ENCODE data around the gene TP53.

TP53 gene

GRCh38 chr17:7687908-7688807 is 868 bp upstream of the TP53 start, which contains the start of gene WRAP53:
WRAP53 (plus strand) TSS chr17:7688477; CDS start chr17:7688649, 172 bp downstream.
- Histone ChIP-seq H3K36me3 (ENCODE audit: control insufficient read depth, insufficient read depth, low read length) (peaks cover 30% of the 10 kb centered on the region), H3K9ac (ENCODE audit: low read depth, low read length) (peak within 1 kb of the TSS; percentile 98), H3K4me3 (ENCODE audit: low read depth, low read length) (peak within 1 kb of the TSS; percentile 97), H3K27ac (ENCODE audit: low read depth, low read length) (peak within 1 kb of the TSS; percentile 99), H3K27me3 (ENCODE audit: control insufficient read depth, insufficient read depth, low read length) (no peaks in the 10 kb centered on the region), H3K9me3 (ENCODE audit: control insufficient read depth, insufficient read depth, low read length) (no peaks in the 10 kb centered on the region), H3K4me1 (ENCODE audit: control insufficient read depth, insufficient read depth, low read length) (peaks cover 14% of the 10 kb centered on the region)

DNA sequence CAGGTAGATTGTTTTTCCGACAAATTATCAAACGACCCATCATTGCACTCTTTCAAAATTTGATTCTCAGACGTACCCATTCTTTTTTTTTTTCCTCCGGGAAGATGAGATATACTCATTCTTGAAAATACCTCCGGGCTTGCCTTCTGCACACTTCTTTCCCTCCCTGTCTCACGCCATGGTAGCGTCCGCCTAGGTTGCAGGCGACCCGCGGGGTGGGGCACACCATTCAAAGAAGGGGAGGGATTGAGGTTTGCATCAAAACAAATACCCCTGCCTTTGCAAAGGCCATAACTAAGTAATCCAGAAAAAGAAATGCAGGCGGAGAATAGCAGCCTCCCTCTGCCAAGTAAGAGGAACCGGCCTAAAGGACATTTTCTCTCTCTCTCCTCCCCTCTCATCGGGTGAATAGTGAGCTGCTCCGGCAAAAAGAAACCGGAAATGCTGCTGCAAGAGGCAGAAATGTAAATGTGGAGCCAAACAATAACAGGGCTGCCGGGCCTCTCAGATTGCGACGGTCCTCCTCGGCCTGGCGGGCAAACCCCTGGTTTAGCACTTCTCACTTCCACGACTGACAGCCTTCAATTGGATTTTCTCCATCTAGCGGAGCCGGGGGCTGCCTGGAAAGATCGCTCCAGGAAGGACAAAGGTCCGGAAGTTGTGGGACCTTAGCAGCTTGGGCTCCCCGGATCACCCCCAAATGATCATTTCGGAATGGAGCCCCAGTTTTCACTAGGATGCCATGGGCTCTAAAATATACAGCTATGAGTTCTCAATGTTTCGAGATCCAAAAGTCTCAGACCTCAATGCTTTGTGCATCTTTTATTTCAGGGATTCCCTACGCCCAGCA is 843 bp downstream of the TP53 start:
- peak overlapping the region; percentile 98 for H3K9ac ChIP-seq (ENCODE audit: low read depth, low read length)
- peak overlapping the region; percentile 99 for H3K27ac ChIP-seq (ENCODE audit: low read depth, low read length)
- peaks cover 26% of the 10 kb centered on the region for H3K36me3 ChIP-seq (ENCODE audit: control insufficient read depth, insufficient read depth, low read length)
- peaks cover 14% of the 10 kb centered on the region for H3K4me1 ChIP-seq (ENCODE audit: control insufficient read depth, insufficient read depth, low read length)
- H3K9me3 ChIP-seq (ENCODE audit: control insufficient read depth, insufficient read depth, low read length): no peaks in the 10 kb centered on the region
- H3K27me3 ChIP-seq (ENCODE audit: control insufficient read depth, insufficient read depth, low read length): no peaks in the 10 kb centered on the region
- H3K4me3 ChIP-seq (ENCODE audit: low read depth, low read length): peak overlapping the region; percentile 97

- peaks cover 26% of the 10 kb centered on the region for H3K36me3 ChIP-seq (ENCODE audit: control insufficient read depth, insufficient read depth, low read length)
- H3K4me3 ChIP-seq (ENCODE audit: low read depth, low read length): peak overlapping the region; percentile 97
- peak overlapping the region; percentile 98 for H3K9ac ChIP-seq (ENCODE audit: low read depth, low read length)
Observed at GRCh38 chr17:7685533-7686221, 1.6 kb downstream of the TP53 start.

GRCh38 chr17:7684851-7685532 is 2.3 kb downstream of the TP53 start:
- Histone ChIP-seq H3K27ac (ENCODE audit: low read depth, low read length) (peak overlapping the region; percentile 99), H3K9ac (ENCODE audit: low read depth, low read length) (peak overlapping the region; percentile 98)

More at GRCh38 chr17:7685533-7686221, 1.6 kb downstream of the TP53 start:
- peaks cover 14% of the 10 kb centered on the region for H3K4me1 ChIP-seq (ENCODE audit: control insufficient read depth, insufficient read depth, low read length)
- H3K9me3 ChIP-seq (ENCODE audit: control insufficient read depth, insufficient read depth, low read length): no peaks in the 10 kb centered on the region
- H3K27me3 ChIP-seq (ENCODE audit: control insufficient read depth, insufficient read depth, low read length): no peaks in the 10 kb centered on the region
- H3K27ac ChIP-seq (ENCODE audit: low read depth, low read length): peak overlapping the region; percentile 99

DNA sequence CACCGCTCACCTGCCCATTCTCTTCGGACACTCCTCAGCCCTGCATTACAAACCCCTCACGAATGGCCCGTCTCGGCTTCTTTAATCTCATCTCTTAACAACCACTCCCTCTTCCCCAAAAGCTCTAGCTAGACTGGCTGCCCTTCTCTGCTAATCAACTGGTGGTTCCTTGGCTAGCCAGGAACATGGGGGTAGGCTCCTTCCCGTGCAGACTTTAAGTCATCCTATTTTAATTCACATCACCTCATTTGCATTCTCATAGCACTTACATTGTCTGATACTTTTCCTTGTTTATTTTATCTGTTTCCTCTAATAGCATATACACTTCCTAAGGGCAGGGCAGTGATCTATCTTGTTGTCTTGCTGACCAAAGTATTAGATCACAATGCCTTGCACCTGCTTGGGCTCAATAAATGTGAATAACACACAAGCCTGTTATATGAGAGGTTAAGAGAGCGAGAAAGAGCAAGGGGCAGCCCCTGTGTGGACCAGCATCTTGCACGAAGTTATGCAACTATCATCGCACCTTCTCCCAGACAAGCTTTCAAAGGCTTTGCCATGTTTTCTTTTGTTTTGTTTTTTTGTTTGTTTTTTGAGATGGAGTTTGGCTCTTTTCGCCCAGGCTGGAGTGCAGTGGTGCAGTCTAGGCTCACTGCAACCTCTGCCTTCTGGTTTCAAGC is 9.8 kb downstream of the TP53 start:
- Histone ChIP-seq H3K9ac (ENCODE audit: low read depth, low read length) (0 out of 2 replicates have a peak overlapping the region, but pooled peaks have one; percentile 45), H3K9me3 (ENCODE audit: control insufficient read depth, insufficient read depth, low read length) (peaks cover 3% of the 10 kb centered on the region; the same call in 1 of the 2 replicates), H3K4me3 (ENCODE audit: low read depth, low read length) (peak overlapping the region; percentile 51; the same call in 1 of the 2 replicates), H3K27ac (ENCODE audit: low read depth, low read length) (peak overlapping the region; percentile 77), H3K4me1 (ENCODE audit: control insufficient read depth, insufficient read depth, low read length) (peaks cover 19% of the 10 kb centered on the region), H3K27me3 (ENCODE audit: control insufficient read depth, insufficient read depth, low read length) (no peaks in the 10 kb centered on the region), H3K36me3 (ENCODE audit: control insufficient read depth, insufficient read depth, low read length) (peaks cover 34% of the 10 kb centered on the region)

More at GRCh38 chr17:7684851-7685532, 2.3 kb downstream of the TP53 start:
- Histone ChIP-seq H3K4me3 (ENCODE audit: low read depth, low read length) (peak overlapping the region; percentile 97), H3K36me3 (ENCODE audit: control insufficient read depth, insufficient read depth, low read length) (peaks cover 20% of the 10 kb centered on the region), H3K9me3 (ENCODE audit: control insufficient read depth, insufficient read depth, low read length) (no peaks in the 10 kb centered on the region), H3K4me1 (ENCODE audit: control insufficient read depth, insufficient read depth, low read length) (peaks cover 14% of the 10 kb centered on the region), H3K27me3 (ENCODE audit: control insufficient read depth, insufficient read depth, low read length) (no peaks in the 10 kb centered on the region)

GRCh38 chr17:7676533-7676932 is 10.8 kb downstream of the TP53 start:
- H3K27me3 ChIP-seq (ENCODE audit: control insufficient read depth, insufficient read depth, low read length): no peaks in the 10 kb centered on the region
- peaks cover 41% of the 10 kb centered on the region for H3K36me3 ChIP-seq (ENCODE audit: control insufficient read depth, insufficient read depth, low read length)
- H3K27ac ChIP-seq (ENCODE audit: low read depth, low read length): peak overlapping the region; percentile 77
- H3K9me3 ChIP-seq (ENCODE audit: control insufficient read depth, insufficient read depth, low read length): peaks cover 3% of the 10 kb centered on the region; the same call in 1 of the 2 replicates
- peak overlapping the region; percentile 45; the same call in 1 of the 2 replicates for H3K9ac ChIP-seq (ENCODE audit: low read depth, low read length)
- peak overlapping the region; percentile 51 for H3K4me3 ChIP-seq (ENCODE audit: low read depth, low read length)
- peaks cover 19% of the 10 kb centered on the region for H3K4me1 ChIP-seq (ENCODE audit: control insufficient read depth, insufficient read depth, low read length)

- Histone ChIP-seq H3K27me3 (ENCODE audit: control insufficient read depth, insufficient read depth, low read length) (no peaks in the 10 kb centered on the region), H3K9ac (ENCODE audit: low read depth, low read length) (no peak overlapping the region), H3K4me1 (ENCODE audit: control insufficient read depth, insufficient read depth, low read length) (peaks cover 19% of the 10 kb centered on the region), H3K4me3 (ENCODE audit: low read depth, low read length) (no peak overlapping the region), H3K36me3 (ENCODE audit: control insufficient read depth, insufficient read depth, low read length) (peaks cover 57% of the 10 kb centered on the region), H3K27ac (ENCODE audit: low read depth, low read length) (no peak overlapping the region), H3K9me3 (ENCODE audit: control insufficient read depth, insufficient read depth, low read length) (peaks cover 3% of the 10 kb centered on the region; the same call in 1 of the 2 replicates)
Observed at GRCh38 chr17:7674934-7675333, 12.4 kb downstream of the TP53 start.

DNA sequence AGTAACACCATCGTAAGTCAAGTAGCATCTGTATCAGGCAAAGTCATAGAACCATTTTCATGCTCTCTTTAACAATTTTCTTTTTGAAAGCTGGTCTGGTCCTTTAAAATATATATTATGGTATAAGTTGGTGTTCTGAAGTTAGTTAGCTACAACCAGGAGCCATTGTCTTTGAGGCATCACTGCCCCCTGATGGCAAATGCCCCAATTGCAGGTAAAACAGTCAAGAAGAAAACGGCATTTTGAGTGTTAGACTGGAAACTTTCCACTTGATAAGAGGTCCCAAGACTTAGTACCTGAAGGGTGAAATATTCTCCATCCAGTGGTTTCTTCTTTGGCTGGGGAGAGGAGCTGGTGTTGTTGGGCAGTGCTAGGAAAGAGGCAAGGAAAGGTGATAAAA is 14.1 kb downstream of the TP53 start:
- Histone ChIP-seq H3K4me1 (ENCODE audit: control insufficient read depth, insufficient read depth, low read length) (peaks cover 16% of the 10 kb centered on the region), H3K9me3 (ENCODE audit: control insufficient read depth, insufficient read depth, low read length) (peaks cover 3% of the 10 kb centered on the region; the same call in 1 of the 2 replicates), H3K27ac (ENCODE audit: low read depth, low read length) (no peak overlapping the region), H3K9ac (ENCODE audit: low read depth, low read length) (no peak overlapping the region), H3K4me3 (ENCODE audit: low read depth, low read length) (no peak overlapping the region), H3K36me3 (ENCODE audit: control insufficient read depth, insufficient read depth, low read length) (peaks cover 74% of the 10 kb centered on the region), H3K27me3 (ENCODE audit: control insufficient read depth, insufficient read depth, low read length) (no peaks in the 10 kb centered on the region)

DNA sequence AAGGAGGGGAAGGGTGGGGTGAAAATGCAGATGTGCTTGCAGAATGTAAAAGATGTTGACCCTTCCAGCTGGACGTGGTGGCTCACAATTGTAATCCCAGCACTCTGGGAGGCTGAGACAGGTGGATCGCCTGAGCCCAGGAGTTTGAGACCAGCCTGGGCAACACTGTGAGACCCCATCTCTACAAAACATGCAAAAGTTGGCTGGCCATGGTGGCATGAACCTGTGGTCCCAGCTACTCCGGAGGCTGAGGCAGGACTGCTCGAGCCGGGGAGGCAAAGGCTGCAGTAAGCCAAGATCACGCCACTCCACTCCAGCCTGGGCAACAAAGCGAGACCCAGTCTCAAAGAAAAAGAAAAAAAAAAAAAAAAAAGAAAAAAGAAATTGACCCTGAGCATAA is 18.8 kb downstream of the TP53 start:
- H3K4me3 ChIP-seq (ENCODE audit: low read depth, low read length): no peak overlapping the region
- H3K36me3 ChIP-seq (ENCODE audit: control insufficient read depth, insufficient read depth, low read length): peaks cover 70% of the 10 kb centered on the region
- no peak overlapping the region for H3K27ac ChIP-seq (ENCODE audit: low read depth, low read length)
- no peaks in the 10 kb centered on the region for H3K27me3 ChIP-seq (ENCODE audit: control insufficient read depth, insufficient read depth, low read length)
- no peaks in the 10 kb centered on the region; the same call in 1 of the 2 replicates for H3K9me3 ChIP-seq (ENCODE audit: control insufficient read depth, insufficient read depth, low read length)
- no peak overlapping the region for H3K9ac ChIP-seq (ENCODE audit: low read depth, low read length)
- H3K4me1 ChIP-seq (ENCODE audit: control insufficient read depth, insufficient read depth, low read length): no peaks in the 10 kb centered on the region
